Suppressor macrophage treated with lipopolysaccharide for 4 hours (primary cell): ENCODE measurements around the gene FNDC3B.

Experiments
- DNase-seq: peaks from one replicate; pipeline ENCODE4 v3.0.0-alpha.2; 2020

The FNDC3B gene

DNA sequence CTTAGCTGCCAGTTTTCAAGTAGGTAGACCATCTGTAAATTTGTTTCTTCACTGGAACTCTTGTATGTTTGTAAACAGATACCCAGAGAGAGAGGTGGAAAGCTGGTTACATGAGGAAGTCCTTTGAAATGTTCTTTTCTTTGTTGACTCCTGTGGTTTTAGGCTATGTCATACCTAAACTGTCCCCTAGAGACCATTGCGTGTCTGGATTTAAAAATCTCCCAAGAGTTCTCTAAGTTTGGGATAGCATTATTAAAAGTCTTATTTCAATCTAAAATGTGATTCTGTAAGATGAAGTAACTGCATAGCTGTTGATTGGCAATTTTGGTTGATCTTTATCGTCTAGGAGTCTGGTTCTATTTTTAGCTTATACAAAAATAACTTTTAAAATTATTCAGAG, 281.7 kb downstream of the FNDC3B start:
- peak; percentile 37 for DNase-seq

DNA sequence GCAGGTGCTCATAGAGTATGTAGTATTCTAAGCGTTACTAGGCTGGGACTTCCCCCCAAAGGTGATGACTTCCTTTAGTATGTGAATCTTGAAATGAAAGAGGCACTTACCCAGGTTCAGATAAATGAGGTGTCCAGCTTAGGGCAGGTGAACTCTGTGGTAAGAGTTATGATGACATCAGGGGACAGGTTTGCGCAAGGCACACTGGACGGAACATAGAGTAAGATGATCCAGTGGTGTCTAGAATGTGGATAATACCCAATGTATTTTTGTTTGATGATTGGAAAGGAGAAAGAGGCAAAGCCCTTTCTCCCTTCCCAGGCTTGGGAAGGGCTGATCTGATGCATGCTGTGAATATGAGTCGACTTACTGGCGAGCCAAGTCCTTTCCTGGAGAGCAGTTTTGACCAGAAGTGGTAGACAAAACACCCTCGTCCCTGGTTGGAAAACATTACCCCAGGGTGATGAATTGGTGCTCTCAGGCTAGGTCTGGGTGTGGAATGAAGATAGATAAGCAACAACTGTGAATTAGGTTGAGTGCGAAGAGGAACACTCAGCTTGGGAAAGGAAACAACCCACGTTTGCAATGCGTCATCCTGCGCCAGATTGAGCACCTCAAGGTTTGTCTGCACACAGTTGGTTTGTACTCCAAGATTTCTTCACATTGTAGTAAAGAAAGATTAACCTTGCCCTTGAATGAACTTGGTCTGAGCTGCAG, 284.7 kb downstream of the FNDC3B start:
- no peak for DNase-seq

DNA sequence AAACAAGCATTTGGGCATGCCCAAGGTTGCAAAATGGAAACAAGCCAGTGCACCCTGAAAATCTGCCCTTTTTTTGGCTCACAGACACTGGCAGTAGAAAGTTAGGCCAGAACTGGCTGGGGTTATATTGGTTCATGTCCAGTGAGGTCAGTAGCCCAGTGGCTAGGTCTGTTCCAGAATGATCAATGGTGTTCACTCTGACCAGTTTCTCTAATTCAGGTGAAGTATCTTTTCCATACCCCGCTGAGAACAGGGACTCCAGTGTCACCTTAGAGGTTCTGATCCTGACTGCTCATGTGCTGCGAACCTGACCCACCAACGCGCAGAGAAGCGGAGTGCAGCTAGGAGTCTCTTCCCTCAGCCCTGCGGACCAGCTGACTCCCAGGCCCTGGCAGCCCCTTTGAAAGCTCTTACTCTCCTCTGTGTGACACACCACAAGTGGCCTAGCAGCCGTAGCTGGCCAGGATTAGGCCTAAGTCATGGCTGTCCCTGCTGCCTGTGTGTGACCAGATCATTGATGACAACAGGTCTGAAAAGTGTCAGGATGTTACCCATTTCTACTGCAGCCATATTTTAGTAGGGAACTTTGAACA, 285.3 kb downstream of the FNDC3B start:
- no peak for DNase-seq

DNA sequence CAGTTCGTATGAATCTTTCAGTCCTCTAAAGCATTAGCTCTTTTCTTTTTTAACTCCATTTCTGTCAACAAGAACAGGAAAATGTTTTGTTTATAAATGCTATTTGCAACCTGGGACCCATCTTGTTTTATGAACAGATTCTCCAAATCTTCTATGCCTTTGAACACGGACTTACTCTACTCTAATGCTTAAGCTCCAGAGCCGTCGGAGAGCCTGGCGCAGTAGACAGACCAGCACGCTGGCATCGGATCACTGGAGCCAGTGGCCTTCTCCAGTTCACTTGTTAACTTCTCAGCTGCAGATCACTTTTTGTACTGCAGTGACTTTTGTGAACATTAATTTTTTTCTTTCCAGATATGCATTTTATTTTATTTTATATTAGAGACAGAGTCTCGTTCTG, 286.1 kb downstream of the FNDC3B start:
- DNase-seq, result no peak

DNA sequence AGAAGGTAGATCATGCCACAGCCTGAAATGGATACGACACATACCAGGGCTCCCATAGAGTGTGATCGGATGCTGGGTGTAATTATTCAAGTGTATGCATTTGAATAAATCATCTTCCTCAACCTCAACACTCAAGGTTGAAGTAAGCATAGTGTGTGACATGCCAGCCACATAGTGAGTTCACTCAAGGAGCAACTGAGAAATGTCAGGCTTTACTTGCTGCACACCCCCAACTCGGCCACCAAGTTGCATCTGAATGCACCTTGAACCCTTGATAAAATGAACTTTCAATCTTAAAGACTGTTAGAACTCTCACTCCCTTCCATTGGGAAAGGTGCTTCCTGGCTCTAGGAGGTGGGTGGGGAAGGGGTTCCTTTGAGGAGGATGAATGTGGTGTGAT, 287.6 kb downstream of the FNDC3B start:
- DNase-seq, result no peak

- DNase-seq, result no peak
Observed at GRCh38 chr3:172328282-172328681, 288.9 kb downstream of the FNDC3B start.

GRCh38 chr3:172329070-172329469, 289.7 kb downstream of the FNDC3B start:
- DNase-seq, result no peak

DNA sequence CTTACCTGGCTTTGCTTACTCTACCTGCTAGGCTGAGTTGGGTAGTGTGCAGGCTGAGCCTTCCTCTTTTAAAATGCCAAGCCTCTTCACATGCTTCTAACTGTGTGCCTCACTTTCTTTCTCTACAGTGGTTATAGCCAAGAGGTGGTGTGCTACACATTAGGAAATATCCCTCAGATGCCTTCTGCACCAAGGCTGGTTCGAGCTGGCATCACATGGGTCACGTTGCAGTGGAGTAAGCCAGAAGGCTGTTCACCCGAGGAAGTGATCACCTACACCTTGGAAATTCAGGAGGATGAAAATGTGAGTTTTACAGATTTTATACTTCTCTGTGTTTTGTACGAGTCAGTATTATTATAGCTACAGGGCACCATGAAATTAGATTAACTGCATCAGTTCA, 291.0 kb downstream of the FNDC3B start:
- no peak for DNase-seq

DNA sequence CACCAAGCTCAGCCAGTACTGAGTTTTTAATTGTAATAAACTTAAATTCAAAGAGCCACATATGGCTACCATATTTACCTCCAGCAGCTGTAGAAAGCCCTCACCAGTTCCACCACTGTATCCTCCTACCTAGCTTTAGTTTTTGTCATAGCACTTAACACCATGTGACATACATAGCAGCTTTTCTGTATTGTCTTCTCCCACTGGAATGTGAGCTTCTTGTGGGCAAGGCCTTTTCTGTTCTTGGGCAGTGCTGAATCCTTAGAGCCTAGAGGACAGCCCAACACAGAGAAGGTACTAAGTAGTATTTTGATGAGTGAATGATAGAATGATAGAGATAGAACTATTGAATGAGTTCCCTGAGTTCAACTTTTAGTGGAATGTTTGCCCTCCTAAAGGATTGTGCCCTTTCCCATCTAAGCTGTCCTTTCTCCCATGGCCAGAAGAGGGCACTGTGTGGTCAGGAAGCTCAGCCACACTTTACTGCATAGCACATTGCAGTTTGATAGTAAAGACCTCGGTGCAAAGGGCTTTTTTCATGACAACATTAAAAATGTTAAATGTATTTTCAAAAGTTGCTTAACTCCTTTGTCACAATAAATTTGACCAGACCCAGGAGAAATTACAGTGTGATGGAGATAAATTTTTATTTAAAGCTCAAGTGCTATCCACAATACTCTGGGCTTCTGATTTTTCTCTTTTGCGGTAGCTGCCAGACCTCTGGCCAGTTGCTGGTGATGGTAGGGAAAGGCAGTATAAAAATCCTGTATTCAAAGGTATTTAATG, 293.1 kb downstream of the FNDC3B start:
- DNase-seq, result peak; percentile 52

- DNase-seq, result no peak
Observed at GRCh38 chr3:172333042-172333377, 293.6 kb downstream of the FNDC3B start.

GRCh38 chr3:172333692-172334457, 294.5 kb downstream of the FNDC3B start:
- DNase-seq, result no peak

- DNase-seq, result no peak
Observed at GRCh38 chr3:172334671-172335207, 295.4 kb downstream of the FNDC3B start.

DNA sequence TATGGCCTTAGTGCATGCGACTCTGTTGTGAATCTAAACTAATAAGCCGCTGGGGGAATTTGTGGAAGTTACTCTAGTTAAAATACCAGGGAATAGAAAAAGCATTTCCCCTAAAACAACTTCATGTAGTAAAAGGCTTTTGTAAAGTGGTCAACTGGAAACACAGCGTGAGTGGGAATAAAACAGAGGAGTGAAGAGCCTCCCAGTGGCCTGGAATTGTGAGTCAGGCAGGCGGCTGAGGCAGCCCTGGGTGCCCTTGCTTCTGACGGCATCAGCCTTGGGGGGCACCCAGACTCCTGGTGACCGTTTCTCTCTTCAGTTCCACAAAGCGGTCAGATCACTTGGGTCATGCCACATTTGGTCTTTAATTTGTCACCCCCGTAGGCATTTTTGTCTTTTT, 300.5 kb downstream of the FNDC3B start:
- DNase-seq, result no peak

- no peak for DNase-seq
Observed at GRCh38 chr3:172340583-172340982, 301.2 kb downstream of the FNDC3B start.

DNA sequence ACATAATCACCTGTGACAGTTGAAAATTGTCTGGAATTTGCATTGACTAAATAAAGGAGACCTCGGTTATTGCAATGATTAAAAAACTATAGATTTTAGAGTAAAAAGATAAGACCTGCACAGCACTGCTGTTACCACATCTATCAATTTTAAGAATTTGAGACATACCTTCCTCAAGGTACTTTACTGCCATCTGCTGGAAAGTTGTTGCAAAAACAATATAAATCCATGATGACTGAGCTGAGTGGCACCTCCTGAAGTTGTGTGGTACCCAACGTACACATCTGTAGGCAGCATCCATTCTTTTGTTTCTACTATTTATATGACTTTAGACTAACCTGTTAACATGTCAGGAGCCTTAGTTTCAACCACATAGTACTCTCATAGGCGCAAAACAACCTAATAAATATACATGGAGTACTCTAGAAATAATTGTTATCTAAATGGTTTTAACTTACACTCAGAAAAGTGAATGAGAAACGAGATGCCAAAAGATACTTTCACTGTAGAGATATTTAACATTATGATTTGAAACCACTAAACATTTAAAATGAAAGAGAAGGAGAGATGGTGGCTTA, 302.2 kb downstream of the FNDC3B start:
- DNase-seq, result peak; percentile 67

DNA sequence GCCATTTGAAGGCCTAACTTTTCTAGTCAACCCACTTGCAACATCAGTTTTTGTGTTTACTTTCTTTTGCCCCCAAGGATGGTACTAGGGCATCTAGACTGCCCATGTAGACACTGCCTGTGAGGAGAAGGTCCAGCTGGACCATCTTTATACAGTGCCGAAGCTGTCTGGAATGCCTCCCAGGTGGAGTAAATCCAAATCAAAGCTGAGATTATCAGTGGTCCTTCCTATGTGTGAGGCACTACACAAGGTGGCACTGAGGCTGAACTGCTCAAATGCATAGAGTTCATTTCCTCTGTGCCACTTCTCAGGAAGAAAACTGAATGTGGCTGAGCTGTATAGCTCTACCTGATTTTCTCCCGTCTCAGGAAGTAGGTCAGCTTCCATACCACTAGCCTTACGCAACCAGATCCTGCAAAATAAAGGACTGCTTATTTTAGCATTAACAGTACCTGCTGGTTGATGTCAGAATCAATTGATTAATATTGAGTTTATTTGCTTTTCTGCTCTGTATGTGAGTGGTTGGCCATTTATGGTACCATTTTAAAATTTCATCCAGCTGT, 302.8 kb downstream of the FNDC3B start:
- no peak for DNase-seq

GRCh38 chr3:172343117-172343516, 303.7 kb downstream of the FNDC3B start:
- no peak for DNase-seq

GRCh38 chr3:172343979-172344378, 304.6 kb downstream of the FNDC3B start:
- no peak for DNase-seq

DNA sequence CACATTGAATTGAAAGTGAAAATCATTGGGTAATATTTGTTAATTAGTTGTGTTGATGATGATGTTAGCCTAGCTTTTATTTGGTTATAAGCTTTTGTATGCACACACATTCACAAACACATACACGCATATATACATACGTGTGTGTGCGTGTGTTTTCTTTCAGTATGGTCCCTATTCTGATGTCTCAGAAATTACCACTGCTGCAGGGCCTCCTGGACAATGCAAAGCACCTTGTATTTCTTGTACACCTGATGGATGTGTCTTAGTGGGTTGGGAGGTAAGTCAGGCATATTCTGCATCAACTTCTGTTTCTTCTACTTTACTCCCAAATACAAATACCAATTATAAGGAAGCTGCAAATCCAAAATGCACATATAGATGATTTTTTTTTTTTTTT, 306.8 kb downstream of the FNDC3B start:
- DNase-seq, result no peak

GRCh38 chr3:172347895-172348679, 308.7 kb downstream of the FNDC3B start:
- no peak for DNase-seq

- DNase-seq, result no peak
Observed at GRCh38 chr3:172351895-172352466, 312.6 kb downstream of the FNDC3B start.
